Effector memory CD8-positive, alpha-beta T cell (primary cell): Measurements from ENCODE around the gene TLL2.
A peak's percentile ranks its signal among the peaks of the same experiment; 100 is the strongest.

Experiments
- ATAC-seq: fragments of 150-1000 bp; cut with Tn5 transposase; replicated peaks from 2 replicates; pipeline ENCODE4 v1.10.0; 2021; ENCODE audit warnings: mild to moderate bottlenecking, moderate library complexity
- DNase-seq, 3 experiments: peaks; one replicate each; pipeline ENCODE4 v3.0.0; 2021
- H3K27ac Mint-ChIP-seq, 2 donors: one replicate each; pipeline ENCODE4 v1.8.0; 2022; ENCODE audit warnings: mild to moderate bottlenecking in 2 of 2, mixed read lengths in 2 of 2, moderate library complexity in 2 of 2
- H3K27me3 Mint-ChIP-seq, 2 donors: one replicate each; pipeline ENCODE4 v1.8.0; 2022; ENCODE audit warnings: mixed read lengths in 2 of 2
- H3K36me3 Mint-ChIP-seq: one replicate; pipeline ENCODE4 v1.8.0; 2022; ENCODE audit warnings: mild to moderate bottlenecking, moderate library complexity, mixed read lengths; ENCODE audit not compliant: insufficient read depth
- H3K4me1 Mint-ChIP-seq, 2 donors: one replicate each; pipeline ENCODE4 v1.8.0; 2022; ENCODE audit warnings: low read depth in 2 of 2, mixed read lengths in 2 of 2
- H3K4me3 Mint-ChIP-seq, 2 donors: one replicate each; pipeline ENCODE4 v1.8.0; 2022; ENCODE audit warnings: mild to moderate bottlenecking in 2 of 2, mixed read lengths in 2 of 2, moderate library complexity in 2 of 2
- H3K9me3 Mint-ChIP-seq, 2 donors: one replicate each; pipeline ENCODE4 v1.8.0; 2022; ENCODE audit warnings: mixed read lengths in 2 of 2

The TLL2 gene

GRCh38 chr10:96401036-96401435, 112.7 kb downstream of the TLL2 start:
- peaks cover 57 to 75% of the 10 kb centered on the region in 2 donors for H3K27me3 Mint-ChIP-seq
- H3K9me3 Mint-ChIP-seq: no peaks in the 10 kb centered on the region
- H3K4me3 Mint-ChIP-seq: no peak overlapping the region
- no peak for ATAC-seq
- H3K4me1 Mint-ChIP-seq: peaks cover 0 to 5% of the 10 kb centered on the region in 2 donors
- H3K36me3 Mint-ChIP-seq: no peaks in the 10 kb centered on the region
- DNase-seq: no peak
- no peak overlapping the region for H3K27ac Mint-ChIP-seq

- Mint-ChIP-seq H3K9me3 (no peaks in the 10 kb centered on the region), H3K27me3 (peaks cover 52 to 75% of the 10 kb centered on the region in 2 donors), H3K27ac (no peak overlapping the region), H3K36me3 (no peaks in the 10 kb centered on the region), H3K4me1 (peaks cover 0 to 5% of the 10 kb centered on the region in 2 donors), H3K4me3 (no peak overlapping the region)
- ATAC-seq: no peak
- DNase-seq: no peak
Measured at GRCh38 chr10:96400465-96400864, 113.3 kb downstream of the TLL2 start.

- no peak for ATAC-seq
- no peak for DNase-seq
- Mint-ChIP-seq H3K27me3 (peaks cover 45 to 76% of the 10 kb centered on the region in 2 donors), H3K27ac (no peak overlapping the region), H3K4me1 (peaks cover 0 to 5% of the 10 kb centered on the region in 2 donors), H3K36me3 (no peaks in the 10 kb centered on the region), H3K9me3 (no peaks in the 10 kb centered on the region), H3K4me3 (no peak overlapping the region)
Measured at GRCh38 chr10:96397902-96398301, 115.8 kb downstream of the TLL2 start.

GRCh38 chr10:96395931-96396877, 117.5 kb downstream of the TLL2 start:
- H3K4me1 Mint-ChIP-seq: peaks cover 0 to 5% of the 10 kb centered on the region in 2 donors
- no peaks in the 10 kb centered on the region for H3K9me3 Mint-ChIP-seq
- DNase-seq (peak; percentile 33 to 35 (median 34)), ATAC-seq (peak; percentile 73)
- peaks cover 35 to 59% of the 10 kb centered on the region in 2 donors for H3K27me3 Mint-ChIP-seq
- H3K27ac Mint-ChIP-seq: peak overlapping the region in 1 of 2 donors; percentile 52
- no peaks in the 10 kb centered on the region for H3K36me3 Mint-ChIP-seq
- no peak overlapping the region for H3K4me3 Mint-ChIP-seq

- H3K27me3 Mint-ChIP-seq: peaks cover 27 to 55% of the 10 kb centered on the region in 2 donors
- H3K4me1 Mint-ChIP-seq: no peaks in the 10 kb centered on the region
- no peaks in the 10 kb centered on the region for H3K9me3 Mint-ChIP-seq
- no peaks in the 10 kb centered on the region for H3K36me3 Mint-ChIP-seq
- ATAC-seq (no peak), DNase-seq (no peak)
- no peak overlapping the region for H3K4me3 Mint-ChIP-seq
- no peak overlapping the region for H3K27ac Mint-ChIP-seq
Measured at GRCh38 chr10:96390460-96390864, 123.3 kb downstream of the TLL2 start.

GRCh38 chr10:96389785-96390184, 123.9 kb downstream of the TLL2 start:
- DNase-seq (no peak), ATAC-seq (no peak)
- Mint-ChIP-seq H3K27ac (no peak overlapping the region), H3K4me3 (no peak overlapping the region), H3K4me1 (no peaks in the 10 kb centered on the region), H3K36me3 (no peaks in the 10 kb centered on the region), H3K9me3 (no peaks in the 10 kb centered on the region), H3K27me3 (peaks cover 29 to 61% of the 10 kb centered on the region in 2 donors)

- Mint-ChIP-seq H3K4me1 (no peaks in the 10 kb centered on the region), H3K36me3 (no peaks in the 10 kb centered on the region), H3K27me3 (peaks cover 33 to 70% of the 10 kb centered on the region in 2 donors), H3K9me3 (no peaks in the 10 kb centered on the region), H3K4me3 (no peak overlapping the region), H3K27ac (no peak overlapping the region)
- no peak for ATAC-seq
- DNase-seq: no peak
Measured at GRCh38 chr10:96387601-96388000, 126.1 kb downstream of the TLL2 start.

- ATAC-seq (no peak), DNase-seq (no peak)
- no peaks in the 10 kb centered on the region for H3K4me1 Mint-ChIP-seq
- H3K36me3 Mint-ChIP-seq: no peaks in the 10 kb centered on the region
- H3K27me3 Mint-ChIP-seq: peaks cover 31 to 74% of the 10 kb centered on the region in 2 donors
- H3K27ac Mint-ChIP-seq: no peak overlapping the region
- no peak overlapping the region for H3K4me3 Mint-ChIP-seq
- H3K9me3 Mint-ChIP-seq: no peaks in the 10 kb centered on the region
Measured at GRCh38 chr10:96387161-96387560, 126.6 kb downstream of the TLL2 start.

- ATAC-seq (no peak), DNase-seq (no peak)
- H3K27ac Mint-ChIP-seq: no peak overlapping the region
- no peak overlapping the region for H3K4me3 Mint-ChIP-seq
- no peaks in the 10 kb centered on the region for H3K9me3 Mint-ChIP-seq
- peaks cover 39 to 78% of the 10 kb centered on the region in 2 donors for H3K27me3 Mint-ChIP-seq
- H3K4me1 Mint-ChIP-seq: no peaks in the 10 kb centered on the region
- H3K36me3 Mint-ChIP-seq: no peaks in the 10 kb centered on the region
Measured at GRCh38 chr10:96384506-96384905, 129.2 kb downstream of the TLL2 start.

- ATAC-seq (peak; percentile 21), DNase-seq (no peak)
- Mint-ChIP-seq H3K4me3 (no peak overlapping the region), H3K27me3 (peaks cover 36 to 76% of the 10 kb centered on the region in 2 donors), H3K36me3 (no peaks in the 10 kb centered on the region), H3K4me1 (peaks cover 0 to under 1% of the 10 kb centered on the region in 2 donors), H3K27ac (no peak overlapping the region), H3K9me3 (no peaks in the 10 kb centered on the region)
Measured at GRCh38 chr10:96380821-96381220, 132.9 kb downstream of the TLL2 start.

- ATAC-seq: no peak
- Mint-ChIP-seq H3K4me3 (no peak overlapping the region), H3K27me3 (peaks cover 37 to 76% of the 10 kb centered on the region in 2 donors), H3K36me3 (no peaks in the 10 kb centered on the region), H3K9me3 (no peaks in the 10 kb centered on the region), H3K4me1 (peaks cover 0 to 6% of the 10 kb centered on the region in 2 donors), H3K27ac (no peak overlapping the region)
- DNase-seq: no peak
Measured at GRCh38 chr10:96379758-96380157, 134.0 kb downstream of the TLL2 start.

- ATAC-seq (no peak), DNase-seq (no peak)
- peaks cover 39 to 76% of the 10 kb centered on the region in 2 donors for H3K27me3 Mint-ChIP-seq
- H3K36me3 Mint-ChIP-seq: no peaks in the 10 kb centered on the region
- peaks cover 0 to 8% of the 10 kb centered on the region in 2 donors for H3K4me1 Mint-ChIP-seq
- no peak overlapping the region for H3K4me3 Mint-ChIP-seq
- no peak overlapping the region for H3K27ac Mint-ChIP-seq
- no peaks in the 10 kb centered on the region for H3K9me3 Mint-ChIP-seq
Measured at GRCh38 chr10:96378741-96379140, 135.0 kb downstream of the TLL2 start.

GRCh38 chr10:96377816-96378294, 135.9 kb downstream of the TLL2 start:
- ATAC-seq (no peak), DNase-seq (no peak)
- Mint-ChIP-seq H3K27me3 (peaks cover 45 to 78% of the 10 kb centered on the region in 2 donors), H3K4me1 (peaks cover 0 to 8% of the 10 kb centered on the region in 2 donors), H3K4me3 (no peak overlapping the region), H3K9me3 (no peaks in the 10 kb centered on the region), H3K36me3 (no peaks in the 10 kb centered on the region), H3K27ac (no peak overlapping the region)

- Mint-ChIP-seq H3K27ac (no peak overlapping the region), H3K4me3 (no peak overlapping the region), H3K27me3 (peaks cover 51 to 82% of the 10 kb centered on the region in 2 donors), H3K4me1 (peaks cover 0 to 8% of the 10 kb centered on the region in 2 donors), H3K9me3 (no peaks in the 10 kb centered on the region), H3K36me3 (no peaks in the 10 kb centered on the region)
- DNase-seq (no peak), ATAC-seq (no peak)
Measured at GRCh38 chr10:96376483-96376882, 137.2 kb downstream of the TLL2 start.
